ENCODE data around the gene TMEM9.

GRCh38 chr1:201110138-201110537, 44.1 kb downstream of the TMEM9 start:
- TF ChIP-seq CTCF (conservative IDR thresholded peaks at IDR 0.05; ENCODE audit: low read depth, low read length) = no peak
- no peak for TF ChIP-seq EZH2 (IDR thresholded peaks at IDR 0.05; ENCODE audit: borderline replicate concordance, low read depth, low read length, poor library complexity, severe bottlenecking)

All from A673 (cell line).